Measurements from ENCODE around the gene PCDHGB1. TPM values are rescaled to one million over a fixed set of nuclear protein-coding genes. Genes with fewer than 3 reads are reported as not detected.

PCDHGB1 gene
- total RNA-seq, 1 experiment from 2014 or later: 2.0 TPM

GRCh38 chr5:141382469-141383294 lies 32.8 kb downstream of the PCDHGB1 start, which contains the start of gene PCDHGA7:
Gene PCDHGA7 (plus strand): TSS chr5:141382742. CDS start chr5:141382900, 158 bp downstream.
- no peak for DNase-seq (ENCODE audit: low read depth, low spot score)
- CTCF ChIA-PET: no interaction called here
- Histone ChIP-seq H3K27me3 (ENCODE audit: control insufficient read depth, insufficient read depth, low read length) (0 out of 2 replicates have a peak, but pooled peaks cover 2% of the 10 kb centered on the region), H3K4me1 (ENCODE audit: control insufficient read depth, insufficient read depth, low read length) (no peaks in the 10 kb centered on the region), H3K36me3 (ENCODE audit: control insufficient read depth, insufficient read depth, low read length) (no peaks in the 10 kb centered on the region), H3K4me3 (ENCODE audit: low read depth in 2 of 2, low read length in 2 of 2) (peak within 1 kb of the TSS in 1 of 2 experiments; percentile 18; a peak in 1 of 4 replicates), H3K9me3 (ENCODE audit: control insufficient read depth, insufficient read depth, low read depth, low read length) (no peaks in the 10 kb centered on the region), H3K27ac (ENCODE audit: low read length) (no peak within 1 kb of the TSS)
- no peak for ATAC-seq
- POLR2A ChIA-PET: no interaction called here
- no TSS peak for BruUV-seq (replicated peaks)
- in situ Hi-C loops (cut with HindIII; ENCODE audit: low pct_unique_long_range_greater_than_20kb, low sequenced_read_pairs): no loop called here
- intact Hi-C loops (cut with micrococcal nuclease; ENCODE audit: unreplicated experiment): no loop called here
- TF ChIP-seq CTCF (IDR thresholded peaks at IDR 0.05): no peak
- TF ChIP-seq, protein P1, sequence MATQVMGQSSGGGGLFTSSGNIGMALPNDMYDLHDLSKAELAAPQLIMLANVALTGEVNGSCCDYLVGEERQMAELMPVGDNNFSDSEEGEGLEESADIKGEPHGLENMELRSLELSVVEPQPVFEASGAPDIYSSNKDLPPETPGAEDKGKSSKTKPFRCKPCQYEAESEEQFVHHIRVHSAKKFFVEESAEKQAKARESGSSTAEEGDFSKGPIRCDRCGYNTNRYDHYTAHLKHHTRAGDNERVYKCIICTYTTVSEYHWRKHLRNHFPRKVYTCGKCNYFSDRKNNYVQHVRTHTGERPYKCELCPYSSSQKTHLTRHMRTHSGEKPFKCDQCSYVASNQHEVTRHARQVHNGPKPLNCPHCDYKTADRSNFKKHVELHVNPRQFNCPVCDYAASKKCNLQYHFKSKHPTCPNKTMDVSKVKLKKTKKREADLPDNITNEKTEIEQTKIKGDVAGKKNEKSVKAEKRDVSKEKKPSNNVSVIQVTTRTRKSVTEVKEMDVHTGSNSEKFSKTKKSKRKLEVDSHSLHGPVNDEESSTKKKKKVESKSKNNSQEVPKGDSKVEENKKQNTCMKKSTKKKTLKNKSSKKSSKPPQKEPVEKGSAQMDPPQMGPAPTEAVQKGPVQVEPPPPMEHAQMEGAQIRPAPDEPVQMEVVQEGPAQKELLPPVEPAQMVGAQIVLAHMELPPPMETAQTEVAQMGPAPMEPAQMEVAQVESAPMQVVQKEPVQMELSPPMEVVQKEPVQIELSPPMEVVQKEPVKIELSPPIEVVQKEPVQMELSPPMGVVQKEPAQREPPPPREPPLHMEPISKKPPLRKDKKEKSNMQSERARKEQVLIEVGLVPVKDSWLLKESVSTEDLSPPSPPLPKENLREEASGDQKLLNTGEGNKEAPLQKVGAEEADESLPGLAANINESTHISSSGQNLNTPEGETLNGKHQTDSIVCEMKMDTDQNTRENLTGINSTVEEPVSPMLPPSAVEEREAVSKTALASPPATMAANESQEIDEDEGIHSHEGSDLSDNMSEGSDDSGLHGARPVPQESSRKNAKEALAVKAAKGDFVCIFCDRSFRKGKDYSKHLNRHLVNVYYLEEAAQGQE (IDR thresholded peaks at IDR 0.05; ENCODE audit: insufficient read depth in 1 of 2, low read depth in 2 of 2, low read length in 1 of 2): no peak
- TF ChIP-seq TCF7L2 (IDR thresholded peaks at IDR 0.05; ENCODE audit: low read depth, low read length): no peak
- no peak for TF ChIP-seq POLR2AphosphoS5 (IDR thresholded peaks at IDR 0.05; ENCODE audit: low read depth, low read length)
- TF ChIP-seq SIN3A (IDR thresholded peaks at IDR 0.05; ENCODE audit: borderline replicate concordance, insufficient read depth, low read depth, low read length): no peak

DNA sequence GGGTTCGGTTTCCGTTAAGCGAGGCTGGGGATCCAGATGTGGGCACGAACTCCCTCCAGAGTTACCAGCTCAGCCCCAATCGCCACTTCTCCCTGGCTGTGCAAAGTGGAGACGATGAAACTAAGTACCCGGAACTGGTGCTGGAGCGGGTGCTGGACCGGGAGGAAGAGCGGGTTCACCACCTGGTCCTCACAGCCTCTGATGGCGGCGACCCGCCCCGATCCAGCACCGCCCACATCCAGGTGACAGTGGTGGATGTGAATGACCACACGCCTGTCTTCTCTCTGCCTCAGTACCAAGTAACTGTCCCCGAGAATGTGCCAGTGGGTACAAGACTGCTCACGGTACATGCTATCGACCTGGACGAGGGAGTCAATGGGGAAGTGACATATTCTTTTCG lies 33.4 kb downstream of the PCDHGB1 start:
- TF ChIP-seq SIN3A (IDR thresholded peaks at IDR 0.05; ENCODE audit: borderline replicate concordance, insufficient read depth, low read depth, low read length): no peak
- no peak for TF ChIP-seq POLR2AphosphoS5 (IDR thresholded peaks at IDR 0.05; ENCODE audit: low read depth, low read length)
- no peak for TF ChIP-seq TCF7L2 (IDR thresholded peaks at IDR 0.05; ENCODE audit: low read depth, low read length)
- no peak for TF ChIP-seq CTCF (IDR thresholded peaks at IDR 0.05)
- TF ChIP-seq, protein P1 (IDR thresholded peaks at IDR 0.05; ENCODE audit: insufficient read depth in 1 of 2, low read depth in 2 of 2, low read length in 1 of 2): no peak
- no peak for ATAC-seq
- in situ Hi-C loops (cut with HindIII; ENCODE audit: low pct_unique_long_range_greater_than_20kb, low sequenced_read_pairs) (no loop called here), intact Hi-C loops (cut with micrococcal nuclease; ENCODE audit: unreplicated experiment) (no loop called here)
- BruUV-seq (replicated peaks): no TSS peak
- no peaks in the 10 kb centered on the region for H3K9me3 ChIP-seq (ENCODE audit: control insufficient read depth, insufficient read depth, low read depth, low read length)
- ChIA-PET POLR2A (no interaction called here), CTCF (no interaction called here)
- H3K36me3 ChIP-seq (ENCODE audit: control insufficient read depth, insufficient read depth, low read length): no peaks in the 10 kb centered on the region
- DNase-seq (ENCODE audit: low read depth, low spot score): no peak
- no peak overlapping the region for H3K27ac ChIP-seq (ENCODE audit: low read length)
- H3K4me1 ChIP-seq (ENCODE audit: control insufficient read depth, insufficient read depth, low read length): no peaks in the 10 kb centered on the region
- no peak overlapping the region; a peak in 1 of 4 replicates for H3K4me3 ChIP-seq (ENCODE audit: low read depth in 2 of 2, low read length in 2 of 2)
- 0 out of 2 replicates have a peak, but pooled peaks cover 2% of the 10 kb centered on the region for H3K27me3 ChIP-seq (ENCODE audit: control insufficient read depth, insufficient read depth, low read length)
